ENCODE data around the gene ZFYVE1.

GRCh38 chr14:73047808-73048207, 20.9 kb upstream of the ZFYVE1 start:
- TF ChIP-seq CTCF (conservative IDR thresholded peaks at IDR 0.05) (no peak), EZH2 (IDR thresholded peaks at IDR 0.05; ENCODE audit: low read depth) (no peak)

All from PC-9 (cell line).